ENCODE results near the gene HCFC2.
"Not testable (repeated sequence)": the region's sequence is repeated elsewhere in the genome, so short reads cannot be mapped to it uniquely, and the experiment has no call there.

HCFC2 gene

GRCh38 chr12:104058802-104059201 is 5.5 kb upstream of the HCFC2 start:
- no peak for DNase-seq

DNA sequence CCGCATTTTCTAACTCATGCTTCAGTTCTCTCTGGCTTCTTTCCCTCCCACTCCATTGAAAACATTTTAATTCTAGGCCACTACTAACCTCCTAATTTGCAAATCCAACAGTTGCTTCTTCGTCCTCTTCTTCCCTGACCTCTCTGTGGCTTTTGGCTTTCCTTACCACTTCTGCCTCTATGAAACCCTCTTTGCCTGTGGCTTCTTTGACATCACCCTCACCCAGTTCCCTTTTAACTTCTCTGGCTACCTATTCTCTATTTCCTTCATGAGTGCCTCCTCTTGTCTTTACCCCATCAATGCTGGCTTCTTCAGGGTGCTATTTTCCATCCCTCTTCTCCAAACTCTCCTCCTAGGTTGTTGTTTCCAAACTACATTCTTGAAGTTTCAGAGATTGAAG is 4.4 kb upstream of the HCFC2 start:
- peak; percentile 79 for DNase-seq

- DNase-seq = no peak
Observed at GRCh38 chr12:104060791-104061190, 3.5 kb upstream of the HCFC2 start.

DNA sequence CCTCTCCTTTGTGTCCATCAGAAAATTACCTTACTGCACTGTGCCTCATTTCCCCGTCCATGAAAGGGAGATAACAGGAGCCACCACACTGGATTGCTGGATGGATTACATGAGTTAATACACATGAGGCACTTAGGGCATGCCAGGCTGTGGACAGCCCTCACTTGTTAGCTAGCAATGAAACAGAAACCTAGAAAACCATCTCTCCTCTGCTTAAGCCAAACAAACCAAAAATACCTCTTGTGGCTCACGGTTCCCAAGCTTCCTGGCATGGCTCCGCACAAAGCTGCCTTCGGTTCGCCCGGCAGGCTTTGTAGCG is 660 bp upstream of the HCFC2 start:
- DNase-seq = peak; percentile 30

DNA sequence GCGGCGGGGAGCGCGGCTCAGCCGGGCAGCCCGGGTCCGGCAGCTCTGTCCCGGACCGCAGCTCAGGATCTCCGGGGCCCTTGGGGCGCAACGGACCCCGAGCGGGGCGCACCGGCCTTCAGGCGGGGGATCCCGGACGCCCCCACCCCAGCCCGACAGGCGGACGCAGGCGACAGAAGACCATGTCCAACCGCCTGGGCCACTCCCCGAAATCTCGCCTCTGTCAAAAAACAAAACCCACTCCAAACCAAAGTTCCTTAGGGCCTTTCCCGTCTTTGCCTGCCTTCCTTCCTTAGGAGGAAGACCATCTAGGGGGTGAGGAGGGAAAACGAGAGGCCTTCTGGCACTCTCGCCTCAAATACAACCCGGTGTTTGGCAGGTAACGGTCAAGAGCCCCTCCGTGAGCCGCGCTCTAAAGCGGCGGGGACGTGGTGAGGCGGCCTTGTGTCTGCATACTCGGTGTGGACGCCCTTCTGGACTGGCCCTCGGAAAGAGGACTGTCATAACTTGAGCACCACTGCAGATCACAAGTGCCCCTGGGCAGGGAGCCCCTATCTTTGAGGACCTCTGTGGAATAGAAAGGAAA is 604 bp downstream of the HCFC2 start:
- no peak for DNase-seq

GRCh38 chr12:104072099-104072498 is 7.8 kb downstream of the HCFC2 start:
- no peak for DNase-seq

GRCh38 chr12:104073699-104074098 is 9.4 kb downstream of the HCFC2 start:
- no peak for DNase-seq

DNA sequence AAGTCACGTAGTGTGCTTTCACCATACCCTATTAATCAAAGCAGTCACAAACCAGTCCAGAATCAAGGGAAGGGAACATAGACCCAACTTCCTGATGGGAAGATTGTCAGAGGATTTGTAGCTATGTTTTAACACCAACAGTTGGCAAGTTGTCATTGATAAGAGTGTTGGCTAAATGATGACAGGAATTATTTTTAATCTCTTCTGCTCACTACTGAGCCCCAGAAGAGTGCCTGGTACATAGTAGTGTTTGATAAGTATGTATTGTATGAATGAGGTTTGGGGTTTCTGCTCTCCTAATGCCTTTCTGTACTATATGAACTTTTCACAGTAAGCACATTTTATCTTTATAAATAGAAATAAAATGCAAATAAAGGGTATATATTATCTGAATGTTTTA is 14.7 kb downstream of the HCFC2 start:
- no peak for DNase-seq

DNA sequence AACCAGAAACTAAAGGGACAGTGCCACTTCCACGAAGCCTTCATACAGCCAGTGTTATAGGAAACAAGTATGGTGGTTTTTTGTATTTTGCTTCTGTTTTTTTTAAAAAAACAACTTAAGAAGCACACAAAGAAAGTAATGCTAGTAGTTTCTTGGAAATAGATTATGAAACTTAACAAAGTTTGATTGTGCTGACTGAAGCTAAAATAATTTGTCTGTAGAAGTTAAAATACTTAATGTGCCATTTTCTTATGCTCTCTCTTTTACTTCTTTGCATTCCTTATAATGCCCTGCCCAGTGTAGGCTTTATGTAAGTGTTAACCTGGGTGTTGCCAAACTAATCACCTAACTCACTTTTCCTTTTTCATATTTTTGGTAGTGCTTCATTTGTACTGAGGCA is 16.4 kb downstream of the HCFC2 start:
- no peak for DNase-seq

GRCh38 chr12:104083769-104084475 is 19.6 kb downstream of the HCFC2 start:
- no peak for DNase-seq

DNA sequence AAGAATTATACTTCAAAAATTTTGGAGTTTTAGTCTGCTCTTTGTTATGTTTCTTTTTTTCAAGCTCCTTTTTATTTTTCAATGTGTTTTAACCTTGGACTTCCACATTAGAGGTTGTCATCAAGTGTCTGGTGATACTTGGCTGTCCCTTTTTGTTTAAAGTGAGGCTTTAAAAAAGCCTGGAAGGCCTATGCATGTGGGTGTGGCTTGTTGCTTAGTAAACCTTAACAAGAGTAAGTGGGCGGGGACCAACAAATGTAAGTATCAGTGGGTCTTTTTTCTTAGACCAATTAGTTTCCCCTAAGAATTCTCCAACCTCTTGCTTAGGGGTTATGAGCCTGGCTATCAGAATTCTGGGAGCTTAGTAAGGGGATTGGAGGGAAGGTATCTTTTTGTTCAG is 26.4 kb downstream of the HCFC2 start:
- no peak for DNase-seq

- no peak for DNase-seq
Observed at GRCh38 chr12:104091136-104091535, 26.8 kb downstream of the HCFC2 start.

GRCh38 chr12:104094284-104094683 is 30.0 kb downstream of the HCFC2 start:
- DNase-seq = no peak

GRCh38 chr12:104095289-104095688 is 31.0 kb downstream of the HCFC2 start:
- no peak for DNase-seq

GRCh38 chr12:104097954-104098353 is 33.6 kb downstream of the HCFC2 start:
- DNase-seq = no peak

GRCh38 chr12:104105461-104105860 is 41.1 kb downstream of the HCFC2 start:
- no peak for DNase-seq

- no peak for DNase-seq
Observed at GRCh38 chr12:104106965-104107364, 42.6 kb downstream of the HCFC2 start.

DNA sequence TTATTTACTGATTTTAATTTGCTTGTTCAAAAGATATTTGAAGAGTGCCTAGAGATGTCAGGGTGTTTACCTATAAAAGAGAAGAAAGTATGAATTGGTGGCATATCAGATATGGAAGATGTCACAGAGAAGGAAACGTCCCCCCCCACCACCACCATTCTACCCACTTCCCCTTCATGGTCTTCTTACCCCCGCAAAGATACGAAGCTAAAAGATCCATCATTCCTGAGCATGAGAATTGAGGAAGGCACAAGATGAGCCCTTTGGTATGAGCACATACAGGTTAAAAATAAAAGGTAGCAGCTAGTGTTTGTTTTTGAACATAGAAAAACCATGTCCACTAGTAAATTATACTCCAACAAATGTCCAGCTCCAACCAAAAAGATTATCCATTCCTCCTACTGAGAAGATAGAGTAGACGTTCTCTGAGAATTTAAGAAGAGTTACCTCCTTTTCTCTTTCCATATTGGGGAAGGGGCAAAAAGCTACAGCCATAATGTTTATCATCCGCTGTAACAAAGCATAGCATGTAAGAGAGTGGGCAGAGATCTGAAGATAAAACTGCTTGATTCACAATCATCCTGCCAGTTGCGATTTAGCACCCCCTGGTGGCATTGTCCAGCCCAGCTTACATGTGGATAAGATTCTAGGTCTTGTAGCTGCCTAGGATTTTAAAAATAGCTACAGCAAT is 44.6 kb downstream of the HCFC2 start:
- DNase-seq = peak; percentile 65

- no peak for DNase-seq
Observed at GRCh38 chr12:104109446-104110271, 45.3 kb downstream of the HCFC2 start.

GRCh38 chr12:104114834-104115586 is 50.7 kb downstream of the HCFC2 start:
- DNase-seq = not testable (repeated sequence)

GRCh38 chr12:104115587-104115975 is 51.2 kb downstream of the HCFC2 start:
- no peak for DNase-seq

- no peak for DNase-seq
Observed at GRCh38 chr12:104121001-104121400, 56.7 kb downstream of the HCFC2 start.

GRCh38 chr12:104122298-104122697 is 58.0 kb downstream of the HCFC2 start:
- no peak for DNase-seq

All from MV-4-11 (cell line).